ENCODE measurements around the gene RBM48. TPM values are rescaled to one million over a fixed set of nuclear protein-coding genes. Genes with fewer than 3 reads are reported as not detected.

The RBM48 gene
- total RNA-seq, 2 donors from 2014 or later, result 8.5 to 13.7 TPM

GRCh38 chr7:92504563-92504962 lies 24.0 kb upstream of the RBM48 start:
- no peak for DNase-seq (ENCODE audit: low spot score)

GRCh38 chr7:92506363-92506762 lies 22.2 kb upstream of the RBM48 start:
- intact Hi-C loops (cut with DNase I), result no loop called here
- WGBS, result 86% methylated on average over 2 of the region's 2 CpGs
- no peaks in the 10 kb centered on the region for H3K9me3 ChIP-seq
- no peaks in the 10 kb centered on the region for H3K36me3 ChIP-seq
- no peak for DNase-seq (ENCODE audit: low spot score)
- H3K27me3 ChIP-seq (replicated peaks; ENCODE audit: insufficient read depth), result no peaks in the 10 kb centered on the region
- H3K4me1 ChIP-seq (replicated peaks), result no peaks in the 10 kb centered on the region
- H3K4me3 ChIP-seq, result no peak overlapping the region
- H3K27ac ChIP-seq, result no peak overlapping the region
- no peak for TF ChIP-seq CTCF (IDR thresholded peaks at IDR 0.05)

More at GRCh38 chr7:92504563-92504962, 24.0 kb upstream of the RBM48 start:
- intact Hi-C loops (cut with DNase I), result no loop called here
- H3K9me3 ChIP-seq, result no peaks in the 10 kb centered on the region
- 89% methylated on average over 3 of the region's 3 CpGs for WGBS
- H3K27ac ChIP-seq, result no peak overlapping the region
- TF ChIP-seq POLR2A (IDR thresholded peaks at IDR 0.05) (no peak), POLR2AphosphoS5 (IDR thresholded peaks at IDR 0.05) (no peak), CTCF (IDR thresholded peaks at IDR 0.05) (no peak)
- no peaks in the 10 kb centered on the region for H3K27me3 ChIP-seq (replicated peaks; ENCODE audit: insufficient read depth)
- no peaks in the 10 kb centered on the region for H3K4me1 ChIP-seq (replicated peaks)
- H3K4me3 ChIP-seq, result no peak overlapping the region
- H3K36me3 ChIP-seq, result peaks cover 0 to 7% of the 10 kb centered on the region in 2 donors

GRCh38 chr7:92508946-92509345 lies 19.6 kb upstream of the RBM48 start:
- H3K36me3 ChIP-seq, result no peaks in the 10 kb centered on the region
- intact Hi-C loops (cut with DNase I), result no loop called here

GRCh38 chr7:92513167-92513902 lies 15.3 kb upstream of the RBM48 start:
- H3K4me1 ChIP-seq (replicated peaks), result no peaks in the 10 kb centered on the region
- H3K27me3 ChIP-seq (replicated peaks; ENCODE audit: insufficient read depth), result no peaks in the 10 kb centered on the region
- no peaks in the 10 kb centered on the region for H3K9me3 ChIP-seq
- 63% methylated on average over 3 of the region's 3 CpGs for WGBS
- no peaks in the 10 kb centered on the region for H3K36me3 ChIP-seq
- TF ChIP-seq POLR2AphosphoS5 (IDR thresholded peaks at IDR 0.05) (no peak), CTCF (IDR thresholded peaks at IDR 0.05) (no peak), POLR2A (IDR thresholded peaks at IDR 0.05) (no peak)
- intact Hi-C loops (cut with DNase I), result no loop called here
- H3K27ac ChIP-seq, result no peak overlapping the region
- no peak for DNase-seq (ENCODE audit: low spot score)
- H3K4me3 ChIP-seq, result no peak overlapping the region

More at GRCh38 chr7:92508946-92509345, 19.6 kb upstream of the RBM48 start:
- no peak overlapping the region for H3K4me3 ChIP-seq
- H3K27me3 ChIP-seq (replicated peaks; ENCODE audit: insufficient read depth), result no peaks in the 10 kb centered on the region
- H3K4me1 ChIP-seq (replicated peaks), result no peaks in the 10 kb centered on the region
- no peaks in the 10 kb centered on the region for H3K9me3 ChIP-seq
- TF ChIP-seq POLR2AphosphoS5 (IDR thresholded peaks at IDR 0.05) (no peak), CTCF (IDR thresholded peaks at IDR 0.05) (no peak), POLR2A (IDR thresholded peaks at IDR 0.05) (no peak)
- no peak overlapping the region for H3K27ac ChIP-seq
- DNase-seq (ENCODE audit: low spot score), result no peak
- WGBS, result 92% methylated on average over 5 of the region's 5 CpGs

- no peak for DNase-seq (ENCODE audit: low spot score)
- Histone ChIP-seq H3K36me3 (no peaks in the 10 kb centered on the region), H3K27me3 (replicated peaks; ENCODE audit: insufficient read depth) (no peaks in the 10 kb centered on the region), H3K4me3 (no peak overlapping the region), H3K9me3 (no peaks in the 10 kb centered on the region), H3K27ac (no peak overlapping the region), H3K4me1 (replicated peaks) (no peaks in the 10 kb centered on the region)
- WGBS, result 87% methylated on average over 3 of the region's 3 CpGs
- TF ChIP-seq POLR2A (IDR thresholded peaks at IDR 0.05) (no peak), CTCF (IDR thresholded peaks at IDR 0.05) (no peak), POLR2AphosphoS5 (IDR thresholded peaks at IDR 0.05) (no peak)
- intact Hi-C loops (cut with DNase I), result no loop called here
Measured at GRCh38 chr7:92517631-92518030, 11.0 kb upstream of the RBM48 start.
